ENCODE data around the gene TLE5.

Gene TLE5

GRCh38 chr19:3068071-3068470 lies 5.8 kb upstream of the TLE5 start:
- Histone ChIP-seq H3K27me3 (ENCODE audit: control insufficient read depth, insufficient read depth, low read length) (no peaks in the 10 kb centered on the region), H3K36me3 (ENCODE audit: control insufficient read depth, low read depth, low read length) (no peaks in the 10 kb centered on the region), H3K4me1 (ENCODE audit: control insufficient read depth, low read depth, low read length) (no peaks in the 10 kb centered on the region), H3K9ac (ENCODE audit: low read length) (no peak overlapping the region), H3K9me3 (ENCODE audit: control insufficient read depth, low read depth, low read length) (no peaks in the 10 kb centered on the region), H3K4me3 (ENCODE audit: low read length) (no peak overlapping the region), H3K27ac (ENCODE audit: low read length) (no peak overlapping the region)

GRCh38 chr19:3067563-3067962 lies 5.3 kb upstream of the TLE5 start:
- Histone ChIP-seq H3K36me3 (ENCODE audit: control insufficient read depth, low read depth, low read length) (no peaks in the 10 kb centered on the region), H3K27me3 (ENCODE audit: control insufficient read depth, insufficient read depth, low read length) (no peaks in the 10 kb centered on the region), H3K27ac (ENCODE audit: low read length) (no peak overlapping the region), H3K4me3 (ENCODE audit: low read length) (no peak overlapping the region), H3K9me3 (ENCODE audit: control insufficient read depth, low read depth, low read length) (no peaks in the 10 kb centered on the region), H3K9ac (ENCODE audit: low read length) (no peak overlapping the region), H3K4me1 (ENCODE audit: control insufficient read depth, low read depth, low read length) (no peaks in the 10 kb centered on the region)

DNA sequence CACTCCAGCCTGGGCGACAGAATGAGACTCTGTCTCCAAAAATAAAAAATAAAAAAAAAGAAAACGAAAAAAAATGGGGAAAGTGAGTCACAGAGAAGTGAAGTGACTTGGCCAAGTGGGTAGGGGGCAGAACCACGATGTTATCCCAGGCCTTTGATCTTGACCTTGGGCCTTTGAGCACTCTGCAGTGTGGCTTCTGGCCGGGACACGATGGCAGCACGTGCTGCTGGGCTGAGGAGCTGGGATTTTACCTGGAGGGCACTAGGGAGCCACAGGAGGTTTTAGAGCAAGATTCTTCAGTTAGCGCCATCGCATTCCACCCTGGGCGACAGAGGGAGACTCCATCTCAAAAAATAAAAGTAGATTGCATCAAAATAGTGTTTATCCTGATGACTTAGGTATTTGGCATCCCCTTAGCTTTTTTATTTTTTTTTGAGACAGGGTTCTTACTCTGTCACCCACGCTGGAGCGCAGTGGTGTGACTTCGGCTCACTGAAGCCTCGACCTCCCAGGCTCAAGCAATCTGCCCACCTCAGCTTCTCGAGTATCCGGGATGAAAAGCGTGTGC lies 4.3 kb upstream of the TLE5 start:
- H3K27me3 ChIP-seq (ENCODE audit: control insufficient read depth, insufficient read depth, low read length), result no peaks in the 10 kb centered on the region
- no peaks in the 10 kb centered on the region for H3K36me3 ChIP-seq (ENCODE audit: control insufficient read depth, low read depth, low read length)
- H3K9me3 ChIP-seq (ENCODE audit: control insufficient read depth, low read depth, low read length), result no peaks in the 10 kb centered on the region
- no peak overlapping the region for H3K4me3 ChIP-seq (ENCODE audit: low read length)
- no peak overlapping the region for H3K9ac ChIP-seq (ENCODE audit: low read length)
- H3K27ac ChIP-seq (ENCODE audit: low read length), result no peak overlapping the region
- no peaks in the 10 kb centered on the region for H3K4me1 ChIP-seq (ENCODE audit: control insufficient read depth, low read depth, low read length)

DNA sequence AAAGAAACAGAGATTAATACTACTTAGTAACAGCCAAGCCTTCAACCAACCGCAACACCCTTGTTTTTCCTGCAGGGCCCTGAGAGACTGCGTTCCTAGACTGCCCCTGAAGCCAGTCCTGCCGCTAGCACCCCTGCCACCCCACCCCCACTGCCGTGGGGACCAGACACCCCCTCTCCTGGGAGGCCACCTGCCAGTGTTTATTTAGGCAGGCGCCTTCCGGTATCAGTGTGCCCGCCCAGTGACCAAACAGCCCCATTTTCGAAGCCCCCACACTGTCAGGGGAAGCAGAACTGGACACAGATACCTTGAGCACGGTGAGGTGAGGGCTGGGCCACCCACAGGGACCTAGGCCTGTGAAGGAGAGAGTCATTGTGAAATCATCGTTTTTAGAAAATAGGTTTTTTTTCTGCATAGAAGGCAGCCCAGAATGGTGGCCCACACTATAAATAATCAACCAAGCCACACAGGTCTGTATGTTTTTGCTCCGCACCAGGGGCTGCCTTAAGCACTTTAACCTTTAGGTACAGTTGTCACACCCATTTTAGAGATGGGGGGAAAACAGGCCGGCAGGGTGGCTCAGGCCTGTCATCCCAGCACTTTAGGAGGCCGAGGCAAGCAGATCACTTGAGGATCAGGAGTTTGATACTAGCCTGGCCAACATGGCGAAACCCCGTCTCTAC lies 3.5 kb upstream of the TLE5 start:
- no peaks in the 10 kb centered on the region for H3K4me1 ChIP-seq (ENCODE audit: control insufficient read depth, low read depth, low read length)
- no peaks in the 10 kb centered on the region for H3K27me3 ChIP-seq (ENCODE audit: control insufficient read depth, insufficient read depth, low read length)
- H3K27ac ChIP-seq (ENCODE audit: low read length), result no peak overlapping the region
- H3K36me3 ChIP-seq (ENCODE audit: control insufficient read depth, low read depth, low read length), result no peaks in the 10 kb centered on the region
- no peak overlapping the region for H3K4me3 ChIP-seq (ENCODE audit: low read length)
- no peaks in the 10 kb centered on the region for H3K9me3 ChIP-seq (ENCODE audit: control insufficient read depth, low read depth, low read length)
- no peak overlapping the region for H3K9ac ChIP-seq (ENCODE audit: low read length)

DNA sequence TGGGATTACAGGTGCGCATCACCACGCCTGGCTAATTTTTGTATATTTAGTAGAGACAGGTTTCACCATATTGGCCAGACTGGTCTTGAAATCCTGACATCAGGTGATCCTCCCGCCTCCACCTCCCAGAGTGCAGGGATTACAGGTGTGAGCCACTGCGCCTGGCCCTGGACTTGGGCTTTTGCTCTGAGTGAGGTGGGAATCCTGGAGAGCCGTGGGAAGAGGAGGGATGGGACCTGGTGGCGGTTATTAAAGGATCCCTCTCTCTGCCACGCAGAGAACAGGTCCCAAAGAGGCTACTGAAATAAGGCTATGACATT lies 1.7 kb upstream of the TLE5 start:
- Histone ChIP-seq H3K27ac (ENCODE audit: low read length) (no peak overlapping the region), H3K9ac (ENCODE audit: low read length) (no peak overlapping the region), H3K4me1 (ENCODE audit: control insufficient read depth, low read depth, low read length) (no peaks in the 10 kb centered on the region)

GRCh38 chr19:3061182-3062161 lies 823 bp downstream of the TLE5 start:
- Histone ChIP-seq H3K9me3 (ENCODE audit: control insufficient read depth, low read depth, low read length) (no peaks in the 10 kb centered on the region), H3K4me3 (ENCODE audit: low read length) (peak overlapping the region; percentile 65), H3K9ac (ENCODE audit: low read length) (no peak overlapping the region), H3K27ac (ENCODE audit: low read length) (no peak overlapping the region), H3K27me3 (ENCODE audit: control insufficient read depth, insufficient read depth, low read length) (no peaks in the 10 kb centered on the region), H3K36me3 (ENCODE audit: control insufficient read depth, low read depth, low read length) (peaks cover 4% of the 10 kb centered on the region), H3K4me1 (ENCODE audit: control insufficient read depth, low read depth, low read length) (peaks cover 6% of the 10 kb centered on the region)

More for the DNA sequence above, 1.7 kb upstream of the TLE5 start:
- H3K9me3 ChIP-seq (ENCODE audit: control insufficient read depth, low read depth, low read length), result no peaks in the 10 kb centered on the region
- H3K27me3 ChIP-seq (ENCODE audit: control insufficient read depth, insufficient read depth, low read length), result no peaks in the 10 kb centered on the region
- H3K36me3 ChIP-seq (ENCODE audit: control insufficient read depth, low read depth, low read length), result peaks cover 4% of the 10 kb centered on the region
- H3K4me3 ChIP-seq (ENCODE audit: low read length), result no peak overlapping the region

DNA sequence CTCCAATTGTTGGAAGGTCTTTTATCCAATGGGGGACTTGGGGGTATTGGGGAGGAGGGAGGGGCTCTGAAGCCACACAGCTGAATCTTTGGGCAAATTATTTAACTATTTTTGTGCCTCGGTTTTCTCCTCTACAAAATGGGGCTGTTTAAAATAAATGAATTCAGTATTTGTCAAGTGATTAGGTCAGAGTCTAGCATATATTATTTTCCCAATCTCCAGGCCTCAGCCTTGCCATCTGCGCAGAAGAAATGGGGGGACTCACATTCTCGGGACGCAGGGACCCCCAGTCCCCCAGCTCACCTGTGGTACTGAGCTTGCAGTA lies 1.5 kb downstream of the TLE5 start:
- H3K27ac ChIP-seq (ENCODE audit: low read length), result no peak overlapping the region

DNA sequence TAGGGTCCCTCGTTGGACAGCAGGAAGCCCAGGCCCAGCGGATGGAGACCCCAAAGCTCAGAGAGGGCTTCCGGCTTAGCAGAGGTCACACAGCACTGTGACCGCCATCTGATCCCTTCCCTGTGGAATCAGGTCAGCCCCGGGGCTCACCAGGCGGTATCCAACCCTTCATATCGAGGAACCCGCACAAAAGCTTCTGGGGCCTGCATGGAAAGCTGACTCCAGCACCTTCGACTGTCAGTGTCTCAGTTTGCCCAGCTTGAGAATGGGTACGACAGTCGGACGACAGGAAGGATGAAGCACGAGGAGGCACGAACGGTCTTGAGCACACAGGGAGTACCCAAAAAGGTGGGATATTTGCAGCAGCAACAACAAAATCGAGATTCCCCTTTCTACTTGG lies 2.6 kb downstream of the TLE5 start:
- Histone ChIP-seq H3K9me3 (ENCODE audit: control insufficient read depth, low read depth, low read length) (no peaks in the 10 kb centered on the region), H3K4me3 (ENCODE audit: low read length) (no peak overlapping the region), H3K4me1 (ENCODE audit: control insufficient read depth, low read depth, low read length) (peaks cover 6% of the 10 kb centered on the region), H3K27ac (ENCODE audit: low read length) (no peak overlapping the region), H3K27me3 (ENCODE audit: control insufficient read depth, insufficient read depth, low read length) (no peaks in the 10 kb centered on the region), H3K36me3 (ENCODE audit: control insufficient read depth, low read depth, low read length) (peaks cover 9% of the 10 kb centered on the region), H3K9ac (ENCODE audit: low read length) (no peak overlapping the region)

More for the DNA sequence above, 1.5 kb downstream of the TLE5 start:
- Histone ChIP-seq H3K4me1 (ENCODE audit: control insufficient read depth, low read depth, low read length) (peaks cover 6% of the 10 kb centered on the region), H3K27me3 (ENCODE audit: control insufficient read depth, insufficient read depth, low read length) (no peaks in the 10 kb centered on the region), H3K36me3 (ENCODE audit: control insufficient read depth, low read depth, low read length) (peaks cover 4% of the 10 kb centered on the region), H3K9me3 (ENCODE audit: control insufficient read depth, low read depth, low read length) (no peaks in the 10 kb centered on the region), H3K9ac (ENCODE audit: low read length) (no peak overlapping the region), H3K4me3 (ENCODE audit: low read length) (peak overlapping the region; percentile 65)

- Histone ChIP-seq H3K4me3 (ENCODE audit: low read length) (no peak overlapping the region), H3K36me3 (ENCODE audit: control insufficient read depth, low read depth, low read length) (peaks cover 9% of the 10 kb centered on the region), H3K9me3 (ENCODE audit: control insufficient read depth, low read depth, low read length) (no peaks in the 10 kb centered on the region), H3K27me3 (ENCODE audit: control insufficient read depth, insufficient read depth, low read length) (no peaks in the 10 kb centered on the region), H3K9ac (ENCODE audit: low read length) (no peak overlapping the region), H3K4me1 (ENCODE audit: control insufficient read depth, low read depth, low read length) (peaks cover 6% of the 10 kb centered on the region), H3K27ac (ENCODE audit: low read length) (no peak overlapping the region)
These were observed 3.4 kb downstream of the TLE5 start for GRCh38 chr19:3058821-3059314.

GRCh38 chr19:3058009-3058820 lies 4.1 kb downstream of the TLE5 start:
- H3K27ac ChIP-seq (ENCODE audit: low read length), result no peak overlapping the region
- H3K4me3 ChIP-seq (ENCODE audit: low read length), result no peak overlapping the region
- H3K36me3 ChIP-seq (ENCODE audit: control insufficient read depth, low read depth, low read length), result peaks cover 9% of the 10 kb centered on the region
- H3K9ac ChIP-seq (ENCODE audit: low read length), result no peak overlapping the region
- H3K27me3 ChIP-seq (ENCODE audit: control insufficient read depth, insufficient read depth, low read length), result no peaks in the 10 kb centered on the region
- no peaks in the 10 kb centered on the region for H3K9me3 ChIP-seq (ENCODE audit: control insufficient read depth, low read depth, low read length)
- H3K4me1 ChIP-seq (ENCODE audit: control insufficient read depth, low read depth, low read length), result peaks cover 6% of the 10 kb centered on the region

GRCh38 chr19:3057275-3057714 lies 5.0 kb downstream of the TLE5 start:
- Histone ChIP-seq H3K4me3 (ENCODE audit: low read length) (no peak overlapping the region), H3K9me3 (ENCODE audit: control insufficient read depth, low read depth, low read length) (no peaks in the 10 kb centered on the region), H3K27ac (ENCODE audit: low read length) (no peak overlapping the region), H3K27me3 (ENCODE audit: control insufficient read depth, insufficient read depth, low read length) (no peaks in the 10 kb centered on the region), H3K9ac (ENCODE audit: low read length) (no peak overlapping the region), H3K36me3 (ENCODE audit: control insufficient read depth, low read depth, low read length) (peaks cover 9% of the 10 kb centered on the region), H3K4me1 (ENCODE audit: control insufficient read depth, low read depth, low read length) (peaks cover 6% of the 10 kb centered on the region)
